Globus pallidus (tissue), 1 donor: ENCODE data around the gene NFAM1.

Experiments
- DNase-seq: peaks from one replicate; pipeline ENCODE4 v3.0.0-alpha.2; 2015; ENCODE audit warnings: low spot score

The NFAM1 gene

DNA sequence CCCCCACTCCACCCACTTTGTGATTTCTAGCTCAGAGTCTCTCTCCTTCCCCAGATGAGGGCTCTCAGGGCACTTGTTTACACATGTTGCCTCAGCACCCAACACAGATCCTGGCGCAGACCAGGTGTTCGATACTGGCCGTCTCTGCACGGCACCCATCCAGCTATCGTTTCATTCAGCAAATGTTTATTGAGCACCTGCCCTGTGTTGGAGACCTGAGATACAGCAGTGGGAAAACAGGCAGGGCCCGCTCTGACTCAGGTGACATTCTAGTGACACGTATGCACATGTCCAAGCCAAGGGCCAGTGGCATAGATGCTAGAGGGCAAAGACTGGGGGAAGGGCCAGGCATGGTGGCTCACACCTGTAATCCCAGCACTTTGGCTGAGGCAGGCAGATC lies 71.9 kb downstream of the NFAM1 start:
- no peak for DNase-seq

GRCh38 chr22:42358643-42359558 lies 73.3 kb downstream of the NFAM1 start:
- no peak for DNase-seq

- no peak for DNase-seq
These were observed 74.4 kb downstream of the NFAM1 start for GRCh38 chr22:42357634-42358296.

DNA sequence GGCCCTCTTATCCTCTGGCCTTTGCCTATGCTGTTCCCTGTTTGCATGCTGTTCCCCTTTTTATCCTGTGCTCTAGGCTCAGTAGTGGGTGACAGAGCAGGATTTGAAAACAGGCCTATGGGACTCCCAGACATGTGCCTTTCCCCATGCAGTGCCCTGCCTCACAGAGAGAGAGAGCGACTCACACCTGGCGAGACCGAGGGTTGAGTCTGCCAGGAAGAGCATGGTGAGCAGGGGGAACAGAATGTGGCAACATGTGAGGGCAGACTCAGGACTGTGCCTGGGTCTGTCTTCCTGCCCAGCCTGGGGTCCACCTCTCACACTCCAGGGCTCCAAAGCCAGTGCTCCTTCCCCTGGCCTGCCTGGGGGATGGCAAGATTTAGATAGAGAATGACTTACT lies 75.0 kb downstream of the NFAM1 start:
- no peak for DNase-seq

- DNase-seq = no peak
These were observed 75.7 kb downstream of the NFAM1 start for GRCh38 chr22:42356533-42356932.

- no peak for DNase-seq
These were observed 78.1 kb downstream of the NFAM1 start for GRCh38 chr22:42353883-42354727.

DNA sequence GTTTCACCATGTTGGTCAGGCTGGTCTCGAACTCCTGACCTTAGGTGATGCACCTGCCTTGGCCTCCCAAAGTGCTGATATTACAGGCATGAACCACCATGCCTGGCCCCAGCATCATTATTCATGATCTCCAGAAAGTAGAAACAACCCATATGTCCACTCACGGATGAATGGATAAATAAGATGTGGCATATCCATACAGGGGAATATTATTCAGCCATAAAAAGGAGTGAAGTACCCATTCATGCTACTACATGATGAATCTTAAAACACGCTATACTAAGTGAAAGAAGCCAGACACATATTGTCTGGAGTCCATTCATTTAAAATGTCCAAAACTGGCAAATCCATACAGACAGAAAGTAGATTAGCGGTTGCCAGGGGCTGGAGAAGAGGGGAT lies 81.8 kb downstream of the NFAM1 start:
- DNase-seq = no peak

DNA sequence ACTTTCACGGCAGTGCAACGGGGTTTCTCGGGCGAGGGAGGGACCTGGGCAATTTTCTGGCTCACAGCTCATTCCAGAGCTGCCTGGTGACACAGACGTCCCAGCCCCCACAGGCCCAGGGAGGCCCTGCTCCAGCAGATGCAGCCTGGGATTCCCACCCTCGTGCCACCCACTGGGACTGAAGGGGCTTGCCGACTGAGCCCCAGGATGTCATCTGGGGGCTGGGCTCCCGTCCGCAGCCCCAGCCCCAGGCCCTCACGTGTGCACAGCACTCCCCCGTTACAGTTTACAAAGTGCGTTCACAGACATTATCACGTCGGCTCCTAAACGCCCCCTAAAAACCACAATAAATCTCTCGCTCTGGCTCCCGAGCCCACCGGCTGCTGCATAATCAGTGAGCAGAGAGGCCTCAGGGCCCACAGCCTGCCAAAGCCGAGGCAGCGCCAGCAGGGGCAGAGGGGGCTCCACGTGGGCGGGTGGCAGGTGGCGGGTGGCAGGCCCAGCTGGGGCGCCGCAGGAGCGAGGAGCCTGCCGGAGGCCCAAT lies 84.8 kb downstream of the NFAM1 start:
- no peak for DNase-seq

DNA sequence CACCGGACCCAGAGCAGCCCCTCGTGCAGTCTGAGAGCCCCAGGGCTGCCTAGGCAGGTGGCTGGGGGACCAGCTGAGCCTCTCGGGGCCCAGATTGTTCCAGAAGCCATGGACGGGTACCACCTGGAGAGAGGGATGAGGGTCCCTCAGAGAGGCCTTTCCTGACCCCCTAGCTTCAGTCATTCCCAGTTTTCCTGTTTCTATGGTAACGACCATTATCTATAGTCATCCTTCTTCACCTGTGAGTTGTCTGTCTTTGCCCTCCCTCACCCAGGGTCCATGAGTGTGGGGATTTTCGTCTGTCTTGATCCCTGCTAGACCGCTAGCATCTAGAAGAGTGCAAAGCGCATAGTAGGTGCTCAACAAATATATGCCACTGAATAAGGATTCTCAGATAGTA lies 85.5 kb downstream of the NFAM1 start:
- no peak for DNase-seq

DNA sequence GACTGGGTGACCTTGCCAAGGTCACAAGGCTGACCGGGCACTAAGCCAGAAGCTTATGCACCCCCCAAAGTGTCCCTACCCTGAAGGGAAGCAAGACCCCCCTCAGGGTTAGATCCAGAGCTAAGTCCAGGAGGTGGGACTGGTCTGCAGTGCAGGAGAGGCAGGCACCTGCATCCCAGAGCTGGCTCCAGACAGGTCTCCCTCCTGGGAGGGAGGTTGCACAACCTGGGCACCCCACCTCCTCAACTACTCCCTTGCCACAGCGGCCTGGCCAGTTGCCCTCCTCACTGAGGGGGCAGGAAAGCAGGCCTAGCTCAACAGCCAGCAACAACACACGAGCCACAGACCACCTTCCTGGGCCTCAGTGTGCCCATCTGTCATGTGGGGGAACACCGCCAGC lies 86.7 kb downstream of the NFAM1 start:
- DNase-seq = no peak

- DNase-seq = peak; percentile 91
These were observed 87.8 kb downstream of the NFAM1 start for GRCh38 chr22:42344361-42344905.

- peak; percentile 51 for DNase-seq
These were observed 88.6 kb downstream of the NFAM1 start for GRCh38 chr22:42343531-42344081.

GRCh38 chr22:42343121-42343454 lies 89.1 kb downstream of the NFAM1 start:
- no peak for DNase-seq

GRCh38 chr22:42342426-42343120 lies 89.6 kb downstream of the NFAM1 start:
- DNase-seq = no peak

DNA sequence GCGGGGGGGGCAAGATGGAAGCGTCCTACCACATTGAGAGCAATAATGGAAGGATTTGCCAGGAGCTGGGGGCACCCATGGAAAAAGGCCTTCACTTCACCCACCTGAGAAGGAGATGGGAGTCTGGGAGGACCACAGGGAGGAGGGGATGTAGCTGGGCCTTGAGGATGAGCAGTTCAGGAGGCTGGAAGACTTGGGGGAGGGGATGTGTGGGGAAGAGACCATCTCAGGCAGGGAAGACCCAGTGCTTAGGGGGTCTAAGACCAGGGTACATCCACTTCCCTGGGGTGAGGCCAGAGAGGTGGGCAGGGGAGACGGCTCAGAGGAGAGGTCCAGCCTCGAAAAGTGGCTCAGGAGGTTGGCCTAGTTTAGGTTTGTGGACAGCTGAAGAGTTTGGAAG lies 90.4 kb downstream of the NFAM1 start:
- DNase-seq = no peak

DNA sequence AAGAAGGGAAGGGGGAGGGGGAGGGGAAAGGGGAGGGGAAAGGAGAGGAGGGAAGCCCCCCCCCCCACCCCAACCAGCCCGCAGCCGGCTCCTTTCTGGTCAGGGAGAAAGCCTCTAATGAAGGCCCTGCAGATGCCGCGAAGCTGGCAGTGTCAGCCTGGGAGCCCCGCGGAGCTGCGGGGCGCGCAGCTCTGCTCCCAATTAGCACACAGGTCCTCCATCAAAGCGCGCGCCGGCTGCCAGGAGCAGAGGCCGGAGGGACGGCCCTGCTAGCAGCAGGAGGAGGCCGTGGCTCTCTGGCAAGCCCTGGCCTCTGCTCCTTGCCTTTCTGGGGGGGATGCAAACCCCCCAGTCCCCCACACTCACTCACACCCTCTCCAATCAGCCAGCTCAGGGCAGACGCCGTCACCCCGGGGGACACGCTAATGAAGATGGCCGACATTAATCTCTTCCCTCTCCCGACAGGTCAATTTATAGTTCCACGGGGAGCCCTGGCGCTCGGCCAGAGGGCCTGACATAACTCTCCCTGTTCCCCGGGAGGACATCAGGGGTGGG lies 91.3 kb downstream of the NFAM1 start:
- no peak for DNase-seq

DNA sequence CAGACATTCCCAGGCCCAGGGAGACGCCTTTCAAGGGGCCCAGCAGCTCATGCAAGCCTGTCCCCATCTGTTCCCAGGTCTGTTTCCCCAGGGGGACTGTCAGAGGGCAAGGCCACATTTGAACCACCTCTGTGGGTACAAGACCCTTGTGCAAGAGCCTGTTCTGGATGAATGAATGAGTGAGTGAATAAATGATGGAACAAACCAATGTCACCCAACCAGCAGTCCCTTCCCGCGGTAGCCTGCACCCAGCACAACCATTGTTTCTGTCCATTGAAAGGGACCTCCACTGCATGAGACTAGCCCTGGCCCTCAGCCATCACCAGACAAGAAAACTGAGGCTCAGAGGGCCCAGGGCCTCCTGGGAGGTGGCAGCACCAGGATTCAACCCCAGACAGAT lies 92.1 kb downstream of the NFAM1 start:
- no peak for DNase-seq

- no peak for DNase-seq
These were observed 93.7 kb downstream of the NFAM1 start for GRCh38 chr22:42338479-42338878.

DNA sequence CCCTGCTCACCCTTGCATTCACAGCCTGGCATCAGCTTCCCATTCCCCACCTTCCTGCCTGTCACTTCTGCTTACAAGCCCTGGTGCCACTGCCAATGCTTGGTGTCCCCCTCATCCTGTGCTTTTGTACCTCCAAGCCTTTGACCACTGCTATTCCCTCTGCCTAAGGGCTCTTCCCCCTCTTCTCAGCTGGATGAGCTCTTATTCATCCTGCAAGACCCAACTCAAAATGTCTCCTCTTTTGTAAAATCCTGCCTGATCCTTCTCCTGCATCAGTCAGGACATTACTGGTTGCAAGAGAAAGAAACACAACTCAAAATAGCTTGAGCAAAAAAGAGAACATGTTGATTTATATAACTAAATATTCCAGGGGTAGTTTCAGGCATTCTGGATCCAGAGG lies 94.8 kb downstream of the NFAM1 start:
- DNase-seq = no peak

- DNase-seq = no peak
These were observed 95.5 kb downstream of the NFAM1 start for GRCh38 chr22:42336527-42337227.
